HEK293 (cell line): ENCODE results near the gene ATP8B1.

Experiments used
- CTCF ChIA-PET: fragments of 350-600 bp; formaldehyde crosslinking; extraction: SDS; loops from one replicate; lab custom pipeline; 2021; ENCODE audit warnings: antibody characterized with exemption; lab: Yijun Ruan, JAX
- POLR2A ChIA-PET: fragments of 300-600 bp; formaldehyde crosslinking; extraction: SDS; loops from one replicate; lab custom pipeline; 2020; ENCODE audit warnings: antibody characterized with exemption, inconsistent platforms; lab: Yijun Ruan, JAX
- H3K27ac ChIP-seq: fragments of 200-500 bp; sonication (Bioruptor generic); 2 replicates; pipeline ENCODE4 v1.5.1; 2014; ENCODE audit warnings: low read depth, low read length, control low read depth, inconsistent platforms; ENCODE audit errors: extremely low read depth
- H3K36me3 ChIP-seq, 2 experiments: fragments of 200-500 bp in 1 of 2; sonication (Bioruptor generic) in 1 of 2; 1 replicate in 1 of 2; 2 replicates in 1 of 2; pipeline ENCODE4 v1.5.1; 2014 to 2017; ENCODE audit warnings: inconsistent platforms in 2 of 2, low read length in 2 of 2; ENCODE audit not compliant: control insufficient read depth in 2 of 2, insufficient read depth in 1 of 2
- H3K4me1 ChIP-seq: fragments of 200-500 bp; sonication (Bioruptor generic); 2 replicates; pipeline ENCODE4 v1.5.1; 2014; ENCODE audit warnings: mild to moderate bottlenecking, low read length, inconsistent platforms; ENCODE audit not compliant: control insufficient read depth, insufficient read depth
- H3K4me3 ChIP-seq: 2 replicates; pipeline ENCODE4 v1.5.1; 2011; ENCODE audit warnings: low read depth, mild to moderate bottlenecking, control low read depth, low read length, moderate library complexity
- H3K9me3 ChIP-seq: fragments of 200-500 bp; sonication (Bioruptor generic); 2 replicates; pipeline ENCODE4 v1.5.1; 2014; ENCODE audit warnings: low read depth, low read length, inconsistent platforms; ENCODE audit not compliant: control insufficient read depth, insufficient read depth
- HOXC10 ChIP-seq: sonication (generic); formaldehyde crosslinking; IDR thresholded peaks from 2 replicates; pipeline ENCODE4 v1.8.1; 2023; ENCODE audit warnings: mild to moderate bottlenecking, missing genetic modification reagents
- MEIS1 ChIP-seq: sonication (generic); formaldehyde crosslinking; IDR thresholded peaks from 2 replicates; pipeline ENCODE4 v1.8.1; 2022; ENCODE audit warnings: missing genetic modification reagents, mild to moderate bottlenecking, borderline replicate concordance
- MYNN ChIP-seq: fragments of 450-650 bp; formaldehyde crosslinking; IDR thresholded peaks from 2 replicates; pipeline ENCODE4 v1.5.1; 2016; ENCODE audit warnings: missing biosample characterization, missing genetic modification characterization, borderline replicate concordance
- SCRT1 ChIP-seq: fragments of 450-650 bp; formaldehyde crosslinking; IDR thresholded peaks from 2 replicates; pipeline ENCODE4 v1.5.1; 2016; ENCODE audit warnings: missing biosample characterization, missing genetic modification characterization, borderline replicate concordance
- TRIM28 ChIP-seq: IDR thresholded peaks from 2 replicates; pipeline ENCODE4 v1.6.1; 2011; ENCODE audit warnings: low read length, control low read depth, borderline replicate concordance
- WT1 ChIP-seq: fragments of 450-650 bp; formaldehyde crosslinking; IDR thresholded peaks from 2 replicates; pipeline ENCODE4 v1.5.1; 2016; ENCODE audit warnings: missing biosample characterization, missing genetic modification characterization
- YY2 ChIP-seq: fragments of 450-650 bp; formaldehyde crosslinking; IDR thresholded peaks from 2 replicates; pipeline ENCODE4 v1.5.1; 2016; ENCODE audit warnings: missing biosample characterization, missing genetic modification characterization
- ZBTB8A ChIP-seq: fragments of 450-650 bp; formaldehyde crosslinking; IDR thresholded peaks from 2 replicates; pipeline ENCODE4 v1.5.1; 2016; ENCODE audit warnings: missing biosample characterization, missing genetic modification characterization
- ZNF10 ChIP-seq: fragments of 450-650 bp; formaldehyde crosslinking; IDR thresholded peaks from 2 replicates; pipeline ENCODE4 v1.5.1; 2017; ENCODE audit warnings: missing biosample characterization, missing genetic modification characterization
- ZNF169 ChIP-seq: fragments of 450-650 bp; formaldehyde crosslinking; IDR thresholded peaks from 2 replicates; pipeline ENCODE4 v1.5.1; 2016; ENCODE audit warnings: missing biosample characterization, missing genetic modification characterization
- ZNF175 ChIP-seq: fragments of 450-650 bp; formaldehyde crosslinking; IDR thresholded peaks from 2 replicates; pipeline ENCODE4 v1.5.1; 2016; ENCODE audit warnings: missing biosample characterization, missing genetic modification characterization
- ZNF23 ChIP-seq: fragments of 450-650 bp; formaldehyde crosslinking; IDR thresholded peaks from 2 replicates; pipeline ENCODE4 v1.5.1; 2016; ENCODE audit warnings: missing biosample characterization, missing genetic modification characterization, borderline replicate concordance
- ZNF24 ChIP-seq: fragments of 450-650 bp; formaldehyde crosslinking; IDR thresholded peaks from 2 replicates; pipeline ENCODE4 v1.5.1; 2016; ENCODE audit warnings: missing biosample characterization, missing genetic modification characterization
- ZNF426 ChIP-seq: fragments of 450-650 bp; formaldehyde crosslinking; IDR thresholded peaks from 2 replicates; pipeline ENCODE4 v1.5.1; 2017; ENCODE audit warnings: missing biosample characterization, missing genetic modification characterization, mild to moderate bottlenecking, inconsistent platforms, moderate library complexity
- ZNF433 ChIP-seq: fragments of 450-650 bp; formaldehyde crosslinking; IDR thresholded peaks from 2 replicates; pipeline ENCODE4 v1.5.1; 2016; ENCODE audit warnings: missing biosample characterization, missing genetic modification characterization, low read depth
- ZNF549 ChIP-seq: fragments of 450-650 bp; IDR thresholded peaks from 2 replicates; pipeline ENCODE4 v1.5.1; 2018; ENCODE audit warnings: missing biosample characterization, missing genetic modification characterization, mild to moderate bottlenecking, inconsistent platforms, moderate library complexity
- ZNF654 ChIP-seq: fragments of 450-650 bp; formaldehyde crosslinking; IDR thresholded peaks from 2 replicates; pipeline ENCODE4 v1.5.1; 2016; ENCODE audit warnings: low read depth, missing biosample characterization, missing genetic modification characterization
- ZNF660 ChIP-seq: fragments of 450-650 bp; IDR thresholded peaks from 2 replicates; pipeline ENCODE4 v1.5.1; 2018; ENCODE audit warnings: missing biosample characterization, mild to moderate bottlenecking, missing genetic modification characterization
- ZNF768 ChIP-seq: fragments of 450-650 bp; formaldehyde crosslinking; IDR thresholded peaks from 2 replicates; pipeline ENCODE4 v1.5.1; 2018; ENCODE audit warnings: missing biosample characterization, mild to moderate bottlenecking, missing genetic modification characterization
- ZSCAN16 ChIP-seq: fragments of 450-650 bp; formaldehyde crosslinking; IDR thresholded peaks from 2 replicates; pipeline ENCODE4 v1.5.1; 2016; ENCODE audit warnings: missing biosample characterization, missing genetic modification characterization
- ZSCAN23 ChIP-seq: fragments of 450-650 bp; formaldehyde crosslinking; IDR thresholded peaks from 2 replicates; pipeline ENCODE4 v1.5.1; 2016; ENCODE audit warnings: missing biosample characterization, missing genetic modification characterization
- TF ChIP-seq, protein P1 (sequence below): fragments of 450-650 bp; formaldehyde crosslinking; IDR thresholded peaks from 2 replicates; pipeline ENCODE4 v1.5.1; 2016; ENCODE audit warnings: missing biosample characterization, missing genetic modification characterization
- TF ChIP-seq, protein P2 (sequence below): fragments of 450-650 bp; formaldehyde crosslinking; conservative IDR thresholded peaks from 2 replicates; pipeline ENCODE4 v1.5.1; 2016; ENCODE audit warnings: low read depth, missing biosample characterization, missing genetic modification characterization
- TF ChIP-seq, protein P3 (sequence below): fragments of 450-650 bp; formaldehyde crosslinking; IDR thresholded peaks from 2 replicates; pipeline ENCODE4 v1.5.1; 2016; ENCODE audit warnings: missing biosample characterization, missing genetic modification characterization
- TF ChIP-seq, protein P4 (sequence below): fragments of 450-650 bp; formaldehyde crosslinking; IDR thresholded peaks from 2 replicates; pipeline ENCODE4 v1.5.1; 2016; ENCODE audit warnings: missing biosample characterization, missing genetic modification characterization
- TF ChIP-seq, protein P5 (sequence below): fragments of 450-650 bp; formaldehyde crosslinking; IDR thresholded peaks from 2 replicates; pipeline ENCODE4 v1.5.1; 2016; ENCODE audit warnings: missing biosample characterization, missing genetic modification characterization

The ATP8B1 gene

DNA sequence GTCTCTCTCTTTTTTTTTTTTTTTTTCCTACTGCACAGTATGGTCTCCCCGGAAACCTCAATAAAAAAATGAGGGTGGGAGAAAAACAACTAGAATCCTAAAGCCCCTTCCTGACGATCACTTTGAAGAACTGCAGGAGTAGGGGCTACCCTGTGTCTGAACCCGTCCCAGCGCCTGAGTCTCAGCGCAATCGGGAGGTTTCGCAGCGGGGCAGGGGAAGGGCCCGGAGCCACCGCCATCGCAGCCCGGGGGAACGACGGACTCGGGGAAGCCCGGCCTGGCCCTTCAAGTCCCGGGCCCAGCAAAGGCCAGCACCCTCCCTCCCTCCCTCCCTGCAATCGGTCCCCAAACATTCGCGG lies 181.9 kb downstream of the ATP8B1 start:
- CTCF ChIA-PET: interaction anchor here (0.6 to 1.1 kb wide), 4 partner anchors 14 to 1827 kb away, joined by 3 to 5 read pairs (median 4); no protein-coding TSS in a partner anchor
- POLR2A ChIA-PET: interaction anchor here (0.6 to 1.7 kb wide), 11 partner anchors 8 to 1530 kb away, joined by 3 to 6 read pairs (median 5); partner anchors contain the start of genes FECH and ONECUT2
- TF ChIP-seq ZNF24 (tag by site-specific recombination): no peak
- no peak for TF ChIP-seq ZNF23 (tag by site-specific recombination)
- TF ChIP-seq MEIS1 (CRISPR knock-in tag): no peak
- TF ChIP-seq ZNF175 (tag by site-specific recombination): no peak
- TF ChIP-seq, protein P1, sequence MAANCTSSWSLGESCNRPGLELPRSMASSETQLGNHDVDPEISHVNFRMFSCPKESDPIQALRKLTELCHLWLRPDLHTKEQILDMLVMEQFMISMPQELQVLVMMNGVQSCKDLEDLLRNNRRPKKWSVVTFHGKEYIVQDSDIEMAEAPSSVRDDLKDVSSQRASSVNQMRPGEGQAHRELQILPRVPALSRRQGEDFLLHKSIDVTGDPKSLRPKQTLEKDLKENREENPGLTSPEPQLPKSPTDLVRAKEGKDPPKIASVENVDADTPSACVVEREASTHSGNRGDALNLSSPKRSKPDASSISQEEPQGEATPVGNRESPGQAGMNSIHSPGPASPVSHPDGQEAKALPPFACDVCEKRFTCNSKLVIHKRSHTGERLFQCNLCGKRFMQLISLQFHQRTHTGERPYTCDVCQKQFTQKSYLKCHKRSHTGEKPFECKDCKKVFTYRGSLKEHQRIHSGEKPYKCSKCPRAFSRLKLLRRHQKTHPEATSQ (tag by site-specific recombination): no peak
- TF ChIP-seq ZNF433 (tag by site-specific recombination): no peak
- TF ChIP-seq ZNF654 (tag by site-specific recombination): no peak
- no peak for TF ChIP-seq ZNF426 (tag by site-specific recombination)
- no peak for TF ChIP-seq ZSCAN16 (tag by site-specific recombination)
- no peak for TF ChIP-seq HOXC10 (CRISPR knock-in tag)
- no peak for TF ChIP-seq MYNN (tag by site-specific recombination)
- TF ChIP-seq WT1 (tag by site-specific recombination): no peak
- TF ChIP-seq ZSCAN23 (tag by site-specific recombination): no peak
- TF ChIP-seq ZBTB8A (tag by site-specific recombination): no peak
- TF ChIP-seq, protein P2, sequence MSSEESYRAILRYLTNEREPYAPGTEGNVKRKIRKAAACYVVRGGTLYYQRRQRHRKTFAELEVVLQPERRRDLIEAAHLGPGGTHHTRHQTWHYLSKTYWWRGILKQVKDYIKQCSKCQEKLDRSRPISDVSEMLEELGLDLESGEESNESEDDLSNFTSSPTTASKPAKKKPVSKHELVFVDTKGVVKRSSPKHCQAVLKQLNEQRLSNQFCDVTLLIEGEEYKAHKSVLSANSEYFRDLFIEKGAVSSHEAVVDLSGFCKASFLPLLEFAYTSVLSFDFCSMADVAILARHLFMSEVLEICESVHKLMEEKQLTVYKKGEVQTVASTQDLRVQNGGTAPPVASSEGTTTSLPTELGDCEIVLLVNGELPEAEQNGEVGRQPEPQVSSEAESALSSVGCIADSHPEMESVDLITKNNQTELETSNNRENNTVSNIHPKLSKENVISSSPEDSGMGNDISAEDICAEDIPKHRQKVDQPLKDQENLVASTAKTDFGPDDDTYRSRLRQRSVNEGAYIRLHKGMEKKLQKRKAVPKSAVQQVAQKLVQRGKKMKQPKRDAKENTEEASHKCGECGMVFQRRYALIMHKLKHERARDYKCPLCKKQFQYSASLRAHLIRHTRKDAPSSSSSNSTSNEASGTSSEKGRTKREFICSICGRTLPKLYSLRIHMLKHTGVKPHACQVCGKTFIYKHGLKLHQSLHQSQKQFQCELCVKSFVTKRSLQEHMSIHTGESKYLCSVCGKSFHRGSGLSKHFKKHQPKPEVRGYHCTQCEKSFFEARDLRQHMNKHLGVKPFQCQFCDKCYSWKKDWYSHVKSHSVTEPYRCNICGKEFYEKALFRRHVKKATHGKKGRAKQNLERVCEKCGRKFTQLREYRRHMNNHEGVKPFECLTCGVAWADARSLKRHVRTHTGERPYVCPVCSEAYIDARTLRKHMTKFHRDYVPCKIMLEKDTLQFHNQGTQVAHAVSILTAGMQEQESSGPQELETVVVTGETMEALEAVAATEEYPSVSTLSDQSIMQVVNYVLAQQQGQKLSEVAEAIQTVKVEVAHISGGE (tag by site-specific recombination): no peak
- TF ChIP-seq, protein P3, sequence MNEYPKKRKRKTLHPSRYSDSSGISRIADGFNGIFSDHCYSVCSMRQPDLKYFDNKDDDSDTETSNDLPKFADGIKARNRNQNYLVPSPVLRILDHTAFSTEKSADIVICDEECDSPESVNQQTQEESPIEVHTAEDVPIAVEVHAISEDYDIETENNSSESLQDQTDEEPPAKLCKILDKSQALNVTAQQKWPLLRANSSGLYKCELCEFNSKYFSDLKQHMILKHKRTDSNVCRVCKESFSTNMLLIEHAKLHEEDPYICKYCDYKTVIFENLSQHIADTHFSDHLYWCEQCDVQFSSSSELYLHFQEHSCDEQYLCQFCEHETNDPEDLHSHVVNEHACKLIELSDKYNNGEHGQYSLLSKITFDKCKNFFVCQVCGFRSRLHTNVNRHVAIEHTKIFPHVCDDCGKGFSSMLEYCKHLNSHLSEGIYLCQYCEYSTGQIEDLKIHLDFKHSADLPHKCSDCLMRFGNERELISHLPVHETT (tag by site-specific recombination): no peak
- TF ChIP-seq SCRT1 (tag by site-specific recombination): no peak
- no peak for TF ChIP-seq TRIM28
- Histone ChIP-seq H3K9me3 (no peaks in the 10 kb centered on the region), H3K27ac (peak overlapping the region; percentile 76), H3K4me1 (no peaks in the 10 kb centered on the region), H3K36me3 (peaks cover 23 to 28% of the 10 kb centered on the region in 2 experiments), H3K4me3 (peak overlapping the region; percentile 86)

DNA sequence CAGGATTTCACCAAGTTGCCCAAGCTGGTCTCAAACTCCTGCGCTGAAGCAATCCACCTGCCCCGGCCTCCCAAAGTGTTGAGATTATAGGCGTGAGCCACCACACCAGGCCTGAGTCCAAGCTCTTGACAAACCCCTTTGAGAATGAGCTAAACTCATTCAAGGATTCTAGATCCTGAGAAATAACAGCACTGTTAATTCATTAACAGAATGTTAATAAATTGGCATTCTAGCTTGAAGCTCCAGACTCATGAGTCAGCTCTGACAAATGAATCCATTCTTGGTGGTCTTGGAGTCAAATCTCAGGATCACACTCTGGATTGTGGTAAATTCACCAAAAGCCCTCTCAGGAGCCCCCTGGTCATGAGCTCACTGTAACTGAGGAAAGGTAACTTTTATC lies 183.2 kb downstream of the ATP8B1 start:
- CTCF ChIA-PET: interaction anchor here (0.7 to 1.4 kb wide), 3 partner anchors 10 to 57 kb away, joined by 3 to 4 read pairs (median 4); no protein-coding TSS in a partner anchor
- H3K36me3 ChIP-seq: peaks cover 31 to 41% of the 10 kb centered on the region in 2 experiments
- TF ChIP-seq ZNF660 (tag by site-specific recombination) (no peak), ZNF768 (tag by site-specific recombination) (no peak), ZNF549 (tag by site-specific recombination) (no peak), ZNF10 (tag by site-specific recombination) (no peak), YY2 (no peak), ZNF169 (tag by site-specific recombination) (no peak)
- TF ChIP-seq, protein P4, sequence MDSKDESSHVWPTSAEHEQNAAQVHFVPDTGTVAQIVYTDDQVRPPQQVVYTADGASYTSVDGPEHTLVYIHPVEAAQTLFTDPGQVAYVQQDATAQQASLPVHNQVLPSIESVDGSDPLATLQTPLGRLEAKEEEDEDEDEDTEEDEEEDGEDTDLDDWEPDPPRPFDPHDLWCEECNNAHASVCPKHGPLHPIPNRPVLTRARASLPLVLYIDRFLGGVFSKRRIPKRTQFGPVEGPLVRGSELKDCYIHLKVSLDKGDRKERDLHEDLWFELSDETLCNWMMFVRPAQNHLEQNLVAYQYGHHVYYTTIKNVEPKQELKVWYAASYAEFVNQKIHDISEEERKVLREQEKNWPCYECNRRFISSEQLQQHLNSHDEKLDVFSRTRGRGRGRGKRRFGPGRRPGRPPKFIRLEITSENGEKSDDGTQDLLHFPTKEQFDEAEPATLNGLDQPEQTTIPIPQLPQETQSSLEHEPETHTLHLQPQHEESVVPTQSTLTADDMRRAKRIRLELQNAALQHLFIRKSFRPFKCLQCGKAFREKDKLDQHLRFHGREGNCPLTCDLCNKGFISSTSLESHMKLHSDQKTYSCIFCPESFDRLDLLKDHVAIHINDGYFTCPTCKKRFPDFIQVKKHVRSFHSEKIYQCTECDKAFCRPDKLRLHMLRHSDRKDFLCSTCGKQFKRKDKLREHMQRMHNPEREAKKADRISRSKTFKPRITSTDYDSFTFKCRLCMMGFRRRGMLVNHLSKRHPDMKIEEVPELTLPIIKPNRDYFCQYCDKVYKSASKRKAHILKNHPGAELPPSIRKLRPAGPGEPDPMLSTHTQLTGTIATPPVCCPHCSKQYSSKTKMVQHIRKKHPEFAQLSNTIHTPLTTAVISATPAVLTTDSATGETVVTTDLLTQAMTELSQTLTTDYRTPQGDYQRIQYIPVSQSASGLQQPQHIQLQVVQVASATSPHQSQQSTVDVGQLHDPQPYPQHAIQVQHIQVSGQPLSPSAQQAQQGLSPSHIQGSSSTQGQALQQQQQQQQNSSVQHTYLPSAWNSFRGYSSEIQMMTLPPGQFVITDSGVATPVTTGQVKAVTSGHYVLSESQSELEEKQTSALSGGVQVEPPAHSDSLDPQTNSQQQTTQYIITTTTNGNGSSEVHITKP (tag by site-specific recombination): no peak
- TF ChIP-seq, protein P5, sequence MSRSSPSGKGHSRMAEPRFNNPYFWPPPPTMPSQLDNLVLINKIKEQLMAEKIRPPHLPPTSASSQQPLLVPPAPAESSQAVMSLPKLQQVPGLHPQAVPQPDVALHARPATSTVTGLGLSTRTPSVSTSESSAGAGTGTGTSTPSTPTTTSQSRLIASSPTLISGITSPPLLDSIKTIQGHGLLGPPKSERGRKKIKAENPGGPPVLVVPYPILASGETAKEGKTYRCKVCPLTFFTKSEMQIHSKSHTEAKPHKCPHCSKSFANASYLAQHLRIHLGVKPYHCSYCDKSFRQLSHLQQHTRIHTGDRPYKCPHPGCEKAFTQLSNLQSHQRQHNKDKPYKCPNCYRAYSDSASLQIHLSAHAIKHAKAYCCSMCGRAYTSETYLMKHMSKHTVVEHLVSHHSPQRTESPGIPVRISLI (tag by site-specific recombination): no peak

More for the DNA sequence above, 183.2 kb downstream of the ATP8B1 start:
- POLR2A ChIA-PET: no interaction called here
- H3K4me1 ChIP-seq: no peaks in the 10 kb centered on the region
- no peak overlapping the region for H3K4me3 ChIP-seq
- no peak overlapping the region for H3K27ac ChIP-seq
- no peaks in the 10 kb centered on the region for H3K9me3 ChIP-seq
